GM12865 (cell line): ENCODE results near the gene VPS45.
"Not testable (repeated sequence)": the region's sequence is repeated elsewhere in the genome, so short reads cannot be mapped to it uniquely, and the experiment has no call there.

Experiments used
- DNase-seq: peaks from one replicate; pipeline ENCODE4 v3.0.0; 2010; ENCODE audit warnings: low read depth
- H3K4me3 ChIP-seq: 2 replicates; pipeline ENCODE4 v1.5.1; 2011; ENCODE audit warnings: mild to moderate bottlenecking, low read depth, low read length, control low read depth
- TF ChIP-seq, protein P1 (sequence below): IDR thresholded peaks from 2 replicates; pipeline ENCODE4 v1.5.1; 2011; ENCODE audit warnings: low read length, control low read depth, low read depth, inconsistent platforms; ENCODE audit not compliant: insufficient read depth; ENCODE audit errors: missing control alignments

VPS45 gene

DNA sequence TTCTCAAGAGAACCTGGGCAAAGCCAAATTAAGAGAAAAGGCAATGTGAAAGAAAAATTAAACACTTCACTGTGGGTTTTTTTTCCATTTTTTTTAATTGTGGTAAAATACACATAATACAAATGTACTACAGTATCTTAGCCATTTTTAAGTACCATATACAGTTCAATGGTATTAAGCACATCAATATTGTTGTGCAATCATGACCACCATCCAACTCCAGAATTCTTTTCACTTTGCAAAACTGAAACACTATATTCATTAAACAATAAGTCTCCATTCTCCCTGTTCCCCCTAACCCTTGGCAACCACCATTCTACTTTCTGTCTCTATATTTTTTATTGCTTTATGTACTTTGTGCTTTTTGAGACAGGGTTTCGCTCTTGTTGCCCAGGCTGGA is 39.3 kb upstream of the VPS45 start:
- no peak for DNase-seq
- H3K4me3 ChIP-seq = no peak overlapping the region
- TF ChIP-seq, protein P1, sequence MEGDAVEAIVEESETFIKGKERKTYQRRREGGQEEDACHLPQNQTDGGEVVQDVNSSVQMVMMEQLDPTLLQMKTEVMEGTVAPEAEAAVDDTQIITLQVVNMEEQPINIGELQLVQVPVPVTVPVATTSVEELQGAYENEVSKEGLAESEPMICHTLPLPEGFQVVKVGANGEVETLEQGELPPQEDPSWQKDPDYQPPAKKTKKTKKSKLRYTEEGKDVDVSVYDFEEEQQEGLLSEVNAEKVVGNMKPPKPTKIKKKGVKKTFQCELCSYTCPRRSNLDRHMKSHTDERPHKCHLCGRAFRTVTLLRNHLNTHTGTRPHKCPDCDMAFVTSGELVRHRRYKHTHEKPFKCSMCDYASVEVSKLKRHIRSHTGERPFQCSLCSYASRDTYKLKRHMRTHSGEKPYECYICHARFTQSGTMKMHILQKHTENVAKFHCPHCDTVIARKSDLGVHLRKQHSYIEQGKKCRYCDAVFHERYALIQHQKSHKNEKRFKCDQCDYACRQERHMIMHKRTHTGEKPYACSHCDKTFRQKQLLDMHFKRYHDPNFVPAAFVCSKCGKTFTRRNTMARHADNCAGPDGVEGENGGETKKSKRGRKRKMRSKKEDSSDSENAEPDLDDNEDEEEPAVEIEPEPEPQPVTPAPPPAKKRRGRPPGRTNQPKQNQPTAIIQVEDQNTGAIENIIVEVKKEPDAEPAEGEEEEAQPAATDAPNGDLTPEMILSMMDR = no peak

DNA sequence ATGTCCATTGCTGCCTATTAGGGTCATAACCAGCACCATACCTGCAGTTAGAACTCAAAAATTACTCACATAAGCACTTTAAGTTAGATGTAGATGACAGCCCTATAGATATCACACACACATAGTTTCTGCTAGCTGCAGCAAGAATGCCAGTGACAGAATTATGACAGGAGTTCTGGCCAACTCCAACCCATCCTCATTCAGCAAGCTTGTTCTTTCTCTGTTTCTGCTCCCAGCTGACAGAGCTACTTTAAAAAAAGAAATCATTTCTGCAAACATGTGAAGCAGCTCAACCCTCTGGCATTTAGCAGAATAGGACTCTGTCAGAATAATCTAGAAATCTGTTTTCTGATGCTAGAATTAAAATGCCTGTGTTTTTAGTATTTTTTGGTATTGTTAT is 33.2 kb upstream of the VPS45 start:
- DNase-seq = no peak

DNA sequence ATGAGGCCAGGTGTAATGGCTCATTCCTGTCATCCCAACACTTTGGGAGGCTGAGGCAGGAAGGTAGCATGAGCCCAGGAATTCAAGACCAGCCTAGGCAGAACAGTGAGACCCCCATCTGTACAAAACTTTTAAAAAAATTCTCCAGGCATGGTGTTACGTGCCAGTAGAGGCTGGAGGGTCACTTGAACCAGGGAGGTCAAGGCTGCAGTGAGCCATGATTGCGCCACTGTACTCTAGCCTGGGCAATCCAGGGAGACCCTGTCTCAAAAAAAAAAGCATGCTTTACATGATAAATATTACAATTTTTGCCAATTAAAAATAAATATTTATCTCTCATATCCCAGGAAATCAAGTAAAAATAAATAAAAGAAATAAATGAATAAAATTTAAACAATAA is 17.6 kb upstream of the VPS45 start:
- TF ChIP-seq, protein P1 = no peak
- no peak overlapping the region for H3K4me3 ChIP-seq
- DNase-seq = no peak

More for the DNA sequence above, 33.2 kb upstream of the VPS45 start:
- TF ChIP-seq, protein P1 = no peak
- no peak overlapping the region for H3K4me3 ChIP-seq

DNA sequence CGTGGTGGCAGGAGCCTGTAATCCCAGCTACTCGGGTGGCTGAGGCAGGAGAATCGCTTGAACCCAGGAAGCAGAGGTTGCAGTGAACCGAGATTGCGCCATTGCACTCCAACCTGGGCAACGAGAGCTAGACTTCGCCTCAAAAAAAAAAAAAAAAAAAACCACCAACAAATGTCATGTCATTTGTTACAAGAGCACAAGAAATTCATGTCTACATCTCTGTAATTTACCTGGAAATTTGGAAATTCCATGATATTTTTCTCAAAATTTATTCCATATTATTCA is 16.5 kb upstream of the VPS45 start:
- no peak overlapping the region for H3K4me3 ChIP-seq
- DNase-seq = no peak
- TF ChIP-seq, protein P1 = no peak

DNA sequence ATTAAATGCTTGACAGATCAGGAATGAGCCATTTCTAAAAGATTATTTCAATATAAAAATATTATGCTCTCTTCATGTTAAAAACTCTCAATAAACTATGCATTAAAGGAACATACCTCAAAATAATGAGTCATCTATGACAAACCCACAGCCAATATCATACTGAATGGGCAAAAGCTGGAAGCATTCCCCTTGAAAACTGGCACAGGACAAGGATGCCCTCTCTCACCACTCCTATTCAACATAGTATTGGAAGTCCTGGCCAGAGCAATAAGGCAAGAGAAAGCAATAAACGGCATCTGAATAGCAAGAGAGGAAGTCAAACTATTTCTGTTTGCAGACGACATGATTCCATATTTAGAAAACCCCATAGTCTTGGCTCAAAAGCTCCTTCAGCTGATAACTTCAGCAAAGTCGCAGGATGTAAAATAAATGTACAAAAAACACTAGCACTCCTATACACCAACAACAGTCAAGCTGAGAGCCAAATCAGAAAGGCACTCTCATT is 15.6 kb upstream of the VPS45 start:
- not testable (repeated sequence) for DNase-seq, H3K4me3 ChIP-seq

DNA sequence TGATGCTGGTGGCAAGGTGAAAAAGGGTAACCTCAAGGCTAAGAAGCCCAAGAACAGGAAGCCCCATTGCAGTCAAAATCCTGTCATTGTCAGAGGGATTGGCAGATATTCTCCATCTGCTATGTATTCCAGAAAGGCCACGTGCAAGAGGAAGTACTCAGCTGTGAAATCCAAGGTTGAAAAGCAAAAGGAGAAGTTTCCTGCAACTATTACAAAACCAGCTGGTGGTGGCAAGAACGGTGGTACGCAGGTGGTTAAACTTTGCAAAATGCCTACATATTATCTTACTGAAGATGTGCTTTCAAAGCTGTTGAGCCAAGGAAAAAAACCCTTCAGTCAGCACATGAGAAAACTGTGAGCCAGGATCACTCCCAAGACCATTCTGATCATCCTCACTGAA is 13.7 kb upstream of the VPS45 start:
- TF ChIP-seq, protein P1 = no peak
- no peak for DNase-seq
- H3K4me3 ChIP-seq = no peak overlapping the region

DNA sequence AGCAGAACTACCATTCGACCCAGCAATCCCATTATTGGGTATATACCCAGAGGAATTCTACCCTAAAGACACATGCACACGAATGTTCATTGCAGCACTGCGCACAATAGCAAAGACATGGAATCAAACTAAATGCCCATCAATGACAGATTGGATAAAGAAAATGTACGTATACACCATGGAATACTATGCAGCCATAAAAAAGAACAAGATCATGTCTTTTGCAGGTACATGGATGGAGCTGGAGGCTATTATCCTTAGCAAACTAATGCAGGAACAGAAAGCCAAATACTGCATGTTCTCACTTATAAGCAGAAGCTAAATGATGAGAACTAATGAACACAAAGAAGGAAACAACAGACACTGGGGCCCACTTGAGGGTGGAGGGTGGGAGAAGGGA is 12.1 kb upstream of the VPS45 start:
- not testable (repeated sequence) for DNase-seq, H3K4me3 ChIP-seq

DNA sequence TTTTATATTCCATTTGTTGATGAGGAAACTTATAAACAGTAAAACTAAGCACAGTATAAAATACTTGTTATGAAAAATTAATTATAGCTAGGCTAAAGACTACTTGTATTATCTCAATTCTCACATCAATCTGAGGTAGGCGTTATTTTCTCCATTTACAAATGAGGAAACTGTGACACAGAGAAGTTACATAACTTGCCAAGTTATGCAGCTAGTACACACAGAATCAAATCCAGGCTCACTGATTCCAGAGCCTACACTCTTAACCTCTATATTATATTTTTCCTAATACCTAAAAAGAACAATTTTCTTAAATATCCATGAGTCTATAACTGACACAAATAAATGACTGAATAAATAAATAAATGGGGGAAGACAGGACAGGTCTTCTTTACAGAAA is 11.2 kb upstream of the VPS45 start:
- TF ChIP-seq, protein P1 = no peak
- no peak for DNase-seq

More for the DNA sequence above, 11.2 kb upstream of the VPS45 start:
- no peak overlapping the region for H3K4me3 ChIP-seq
